ENCODE data around the gene DIS3. TPM values are rescaled to one million over a fixed set of nuclear protein-coding genes. Genes with fewer than 3 reads are reported as not detected.
"Not testable (repeated sequence)": the region's sequence is repeated elsewhere in the genome, so short reads cannot be mapped to it uniquely, and the experiment has no call there.

Gene DIS3
- total RNA-seq (2014; rRNA removed; shearing (Covaris generic)) = 38.2 and 41.3 TPM in 2 replicates

DNA sequence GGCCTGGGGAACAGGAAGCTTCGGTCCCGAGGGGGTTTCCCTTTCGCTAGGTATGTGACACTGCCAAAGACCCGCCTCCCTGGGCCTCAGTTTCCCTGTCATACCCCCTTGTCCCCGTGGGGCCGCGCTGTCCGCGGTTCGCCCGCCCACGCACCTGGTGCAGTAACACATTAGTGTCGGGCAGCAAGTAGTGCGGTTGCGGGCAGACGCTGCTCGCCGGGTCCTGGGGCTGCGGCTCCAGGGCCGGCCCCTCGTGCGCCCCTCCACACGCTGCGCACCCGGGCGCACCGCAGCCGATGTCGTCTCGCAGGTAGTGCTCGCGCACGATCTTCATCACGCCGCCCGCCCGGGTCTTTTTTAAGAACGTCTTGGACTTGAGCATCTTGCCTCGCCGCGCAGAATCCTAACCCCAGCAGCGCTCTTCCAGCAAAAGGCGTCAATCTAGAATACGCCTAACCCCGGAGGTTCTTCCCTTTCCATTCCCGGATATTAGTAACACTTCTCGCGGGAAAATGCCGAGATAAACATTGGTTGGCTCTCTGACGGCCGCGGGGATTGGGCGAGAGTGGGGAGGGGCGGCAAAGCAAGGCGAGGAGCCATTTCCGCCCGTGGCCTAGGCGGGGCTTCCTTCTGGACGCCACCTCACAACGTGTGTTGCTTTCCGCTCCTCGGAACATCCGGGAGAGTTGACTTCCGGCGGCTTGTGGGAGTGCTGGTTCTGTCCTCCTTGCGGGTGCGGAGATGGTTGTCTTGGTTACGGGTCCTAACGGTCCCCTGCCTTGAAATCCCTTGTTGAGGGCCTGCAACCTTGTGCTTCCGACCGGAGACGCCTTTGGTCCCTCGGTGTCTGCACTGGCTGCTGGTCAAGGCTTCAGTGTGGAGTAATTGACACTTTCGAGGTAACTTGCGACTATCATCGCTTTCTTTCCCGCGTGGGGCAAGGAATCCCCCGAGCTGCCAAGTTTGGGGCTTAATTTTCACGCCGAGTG, at the start of gene DIS3, which contains the start of gene PIBF1:
DIS3 (minus strand) TSS at position 450 of the 989 bp plus-strand sequence; CDS start at position 382, 68 bp downstream.
PIBF1 (plus strand) TSS at position 683 of the 989 bp plus-strand sequence. CDS start 1,337 bp downstream, outside the sequence.
- peak within 1 kb of the TSS; percentile 79 for H3K27ac ChIP-seq
- peaks cover 28% of the 10 kb centered on the region for H3K36me3 ChIP-seq
- peak within 1 kb of the TSS; percentile 86 for H3K4me3 ChIP-seq
- H3K27me3 ChIP-seq = no peaks in the 10 kb centered on the region
- H3K4me1 ChIP-seq = peaks cover 7% of the 10 kb centered on the region
- H3K9me3 ChIP-seq (replicated peaks) = no peaks in the 10 kb centered on the region
- peak; percentile 98 for DNase-seq

GRCh38 chr13:72823724-72824123, 42.0 kb upstream of the DIS3 start:
- Histone ChIP-seq H3K27me3 (no peaks in the 10 kb centered on the region), H3K4me1 (no peaks in the 10 kb centered on the region), H3K36me3 (peaks cover 23% of the 10 kb centered on the region), H3K4me3 (no peak overlapping the region), H3K27ac (no peak overlapping the region), H3K9me3 (replicated peaks) (no peaks in the 10 kb centered on the region)
- DNase-seq = no peak

- no peaks in the 10 kb centered on the region for H3K4me1 ChIP-seq
- no peak overlapping the region for H3K4me3 ChIP-seq
- peaks cover 26% of the 10 kb centered on the region for H3K36me3 ChIP-seq
- H3K27ac ChIP-seq = no peak overlapping the region
- H3K9me3 ChIP-seq (replicated peaks) = no peaks in the 10 kb centered on the region
- no peak for DNase-seq
- no peaks in the 10 kb centered on the region for H3K27me3 ChIP-seq
These were observed 41.4 kb upstream of the DIS3 start for GRCh38 chr13:72823081-72823480.

GRCh38 chr13:72820898-72821279, 39.2 kb upstream of the DIS3 start:
- Histone ChIP-seq H3K27ac (no peak overlapping the region), H3K27me3 (no peaks in the 10 kb centered on the region), H3K36me3 (peaks cover 27% of the 10 kb centered on the region)

GRCh38 chr13:72820156-72820897, 38.6 kb upstream of the DIS3 start:
- Histone ChIP-seq H3K27me3 (no peaks in the 10 kb centered on the region), H3K36me3 (peaks cover 27% of the 10 kb centered on the region), H3K4me3 (no peak overlapping the region), H3K4me1 (no peaks in the 10 kb centered on the region), H3K9me3 (replicated peaks) (no peaks in the 10 kb centered on the region), H3K27ac (no peak overlapping the region)
- no peak for DNase-seq

More at GRCh38 chr13:72820898-72821279, 39.2 kb upstream of the DIS3 start:
- no peaks in the 10 kb centered on the region for H3K9me3 ChIP-seq (replicated peaks)
- no peaks in the 10 kb centered on the region for H3K4me1 ChIP-seq
- H3K4me3 ChIP-seq = no peak overlapping the region
- DNase-seq = no peak

GRCh38 chr13:72808917-72809500, 27.3 kb upstream of the DIS3 start:
- Histone ChIP-seq H3K9me3 (replicated peaks) (no peaks in the 10 kb centered on the region), H3K4me1 (no peaks in the 10 kb centered on the region), H3K27ac (no peak overlapping the region), H3K36me3 (peaks cover 11% of the 10 kb centered on the region; the same call in 1 of the 2 replicates), H3K27me3 (no peaks in the 10 kb centered on the region), H3K4me3 (no peak overlapping the region)
- DNase-seq = peak in 1 of 2 experiments; percentile 47

DNA sequence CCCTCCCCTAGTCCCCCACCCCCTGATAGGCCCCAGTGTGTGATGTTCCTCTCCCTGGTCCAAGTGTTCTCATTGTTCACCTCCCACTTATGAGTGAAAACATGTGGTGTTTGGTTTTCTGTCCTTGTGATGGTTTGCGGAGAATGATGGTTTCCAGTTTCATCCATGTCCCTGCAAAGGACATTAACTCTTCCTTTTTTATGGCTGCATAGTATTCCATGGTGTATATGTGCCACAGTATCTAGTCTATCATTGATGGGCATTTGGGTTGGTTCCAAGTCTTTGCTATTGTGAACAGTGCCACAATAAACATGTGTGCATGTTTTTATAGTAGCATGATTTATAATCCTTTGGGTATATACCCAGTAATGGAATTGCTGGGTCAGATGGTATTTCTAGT, 24.8 kb upstream of the DIS3 start:
- H3K9me3 ChIP-seq (replicated peaks); H3K27ac ChIP-seq; H3K4me3 ChIP-seq; H3K4me1 ChIP-seq; DNase-seq; H3K27me3 ChIP-seq: not testable (repeated sequence)
- H3K36me3 ChIP-seq = peaks cover 11% of the 10 kb centered on the region; the same call in 1 of the 2 replicates

DNA sequence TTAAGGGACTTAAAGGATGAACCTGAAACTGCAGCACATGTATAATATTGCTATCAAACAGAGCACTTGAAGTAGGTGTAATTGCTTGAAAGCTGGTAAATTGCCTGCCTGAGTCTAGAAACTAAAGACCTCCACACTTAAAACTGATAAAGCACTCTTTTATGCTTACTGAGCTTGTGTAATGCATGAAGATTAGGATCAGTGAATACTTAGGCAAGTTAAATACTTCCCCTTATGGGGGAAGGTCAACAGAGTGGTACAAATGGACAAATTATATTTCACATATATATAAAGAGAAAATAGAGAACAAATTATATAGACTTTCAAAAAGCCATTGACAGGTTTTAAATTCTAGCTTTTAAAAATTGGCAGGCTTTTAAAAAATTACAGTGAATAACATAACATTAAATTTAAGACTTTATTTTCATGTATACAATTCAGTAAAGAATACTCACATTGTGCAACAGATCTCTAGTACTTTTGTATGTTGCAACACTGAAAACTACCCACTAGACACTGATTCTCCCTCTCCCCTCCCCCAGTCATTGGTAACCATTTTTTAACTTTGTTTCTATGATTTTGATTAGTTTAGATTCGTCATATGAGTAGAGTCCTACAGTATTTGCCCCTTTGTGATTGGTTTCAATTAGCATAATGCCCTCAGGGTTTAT, 24.1 kb upstream of the DIS3 start:
- Histone ChIP-seq H3K36me3 (peaks cover 11% of the 10 kb centered on the region; the same call in 1 of the 2 replicates), H3K27me3 (no peaks in the 10 kb centered on the region), H3K9me3 (replicated peaks) (no peaks in the 10 kb centered on the region), H3K4me1 (no peaks in the 10 kb centered on the region), H3K27ac (no peak overlapping the region), H3K4me3 (no peak overlapping the region)
- DNase-seq = no peak

DNA sequence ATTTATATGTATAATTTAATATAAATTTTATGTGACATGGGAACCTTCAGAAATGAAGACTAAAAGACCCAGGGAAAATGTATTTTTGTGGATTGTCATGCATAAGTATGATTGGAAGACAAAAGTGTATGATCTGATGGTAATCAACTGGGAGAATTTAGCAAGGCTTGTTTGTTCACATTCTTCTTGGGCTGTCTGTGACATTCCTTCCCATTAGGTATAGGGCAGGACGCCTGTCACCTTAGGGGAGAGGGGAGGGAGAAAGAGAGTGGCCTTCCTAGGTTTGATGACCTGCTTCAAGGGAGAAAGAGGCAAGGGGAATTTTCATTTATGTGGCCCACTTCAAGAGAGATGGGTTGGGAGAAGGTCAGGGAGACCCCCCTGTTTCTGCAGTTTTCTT, 22.6 kb upstream of the DIS3 start:
- H3K9me3 ChIP-seq (replicated peaks) = no peaks in the 10 kb centered on the region
- no peaks in the 10 kb centered on the region for H3K27me3 ChIP-seq
- H3K36me3 ChIP-seq = peaks cover 15% of the 10 kb centered on the region; the same call in 1 of the 2 replicates
- H3K4me3 ChIP-seq = no peak overlapping the region
- H3K27ac ChIP-seq = no peak overlapping the region
- no peaks in the 10 kb centered on the region for H3K4me1 ChIP-seq
- no peak for DNase-seq

GRCh38 chr13:72798817-72799216, 17.1 kb upstream of the DIS3 start:
- no peaks in the 10 kb centered on the region for H3K4me1 ChIP-seq
- DNase-seq = no peak
- no peak overlapping the region for H3K4me3 ChIP-seq
- no peaks in the 10 kb centered on the region for H3K27me3 ChIP-seq
- no peaks in the 10 kb centered on the region for H3K9me3 ChIP-seq (replicated peaks)
- peaks cover 22% of the 10 kb centered on the region for H3K36me3 ChIP-seq
- no peak overlapping the region for H3K27ac ChIP-seq

- H3K27me3 ChIP-seq = no peaks in the 10 kb centered on the region
These were observed 10.9 kb upstream of the DIS3 start for GRCh38 chr13:72792640-72793039.

GRCh38 chr13:72788831-72789230, 7.1 kb upstream of the DIS3 start:
- Histone ChIP-seq H3K4me3 (no peak overlapping the region), H3K4me1 (no peaks in the 10 kb centered on the region), H3K36me3 (peaks cover 41% of the 10 kb centered on the region), H3K27ac (no peak overlapping the region), H3K27me3 (no peaks in the 10 kb centered on the region), H3K9me3 (replicated peaks) (no peaks in the 10 kb centered on the region)
- no peak for DNase-seq

More at GRCh38 chr13:72792640-72793039, 10.9 kb upstream of the DIS3 start:
- Histone ChIP-seq H3K4me3 (no peak overlapping the region), H3K27ac (no peak overlapping the region), H3K4me1 (no peaks in the 10 kb centered on the region), H3K9me3 (replicated peaks) (no peaks in the 10 kb centered on the region), H3K36me3 (peaks cover 42% of the 10 kb centered on the region)
- no peak for DNase-seq

GRCh38 chr13:72784679-72785078, 3.0 kb upstream of the DIS3 start:
- H3K9me3 ChIP-seq (replicated peaks); H3K4me1 ChIP-seq; DNase-seq; H3K27me3 ChIP-seq; H3K27ac ChIP-seq; H3K4me3 ChIP-seq: not testable (repeated sequence)
- peaks cover 25% of the 10 kb centered on the region for H3K36me3 ChIP-seq

DNA sequence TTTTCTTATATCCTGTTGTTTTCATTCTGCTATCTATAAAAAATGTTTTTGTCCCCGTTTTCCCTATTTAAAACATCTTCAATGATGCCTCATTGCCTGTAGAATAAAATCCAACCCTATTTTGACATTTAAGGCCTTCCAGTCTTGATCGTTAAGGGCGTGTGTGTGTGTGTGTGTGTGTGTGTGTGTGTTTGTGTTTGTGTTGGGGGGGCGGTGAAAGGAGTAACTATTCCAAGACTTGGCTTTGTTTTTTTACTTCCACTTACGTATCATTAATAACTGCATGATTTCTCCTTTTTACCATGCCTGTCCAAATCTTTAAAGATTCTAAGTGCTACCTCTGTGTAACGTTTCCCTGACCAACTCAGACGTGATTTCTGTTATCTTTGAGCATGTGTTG, 1.0 kb upstream of the DIS3 start:
- H3K27me3 ChIP-seq = no peaks in the 10 kb centered on the region
- H3K36me3 ChIP-seq = peaks cover 30% of the 10 kb centered on the region
- no peaks in the 10 kb centered on the region for H3K9me3 ChIP-seq (replicated peaks)
- peak; percentile 6 to 14 for DNase-seq
- H3K27ac ChIP-seq = peak overlapping the region; percentile 79; the same call in 1 of the 2 replicates
- H3K4me1 ChIP-seq = peaks cover 7% of the 10 kb centered on the region
- peak overlapping the region; percentile 86 for H3K4me3 ChIP-seq
